Right ventricle myocardium superior (tissue), 1 donor: ENCODE data around the gene PLEKHG5. TPM values are rescaled to one million over a fixed set of nuclear protein-coding genes. Genes with fewer than 3 reads are reported as not detected.
"Not testable (repeated sequence)": the region's sequence is repeated elsewhere in the genome, so short reads cannot be mapped to it uniquely, and the experiment has no call there.

Source experiments
- ATAC-seq: fragments of 200-7000 bp; cut with Tn5 transposase; one replicate; pipeline ENCODE4 v1.9.1; 2020; ENCODE audit warnings: mild to moderate bottlenecking; ENCODE audit not compliant: poor library complexity
- DNase-seq: peaks from one replicate; pipeline ENCODE4 v3.0.0-alpha.2; 2020
- intact Hi-C: fragments of 100-400 bp; cut with DNase I; formaldehyde crosslinking; loops from one replicate; pipeline ENCODE4 v1.11.2; 2022
- total RNA-seq: library from RNA; stranded (reverse); fragmentation: NEBNext Ultra II Directional; extraction: Animal tissue kit (Norgen Biotek cat#: 25700); gene quantifications from one replicate; pipeline ENCODE4 v1.2.1, GENCODE V29; 2021
- donor health status: DM: no; HTN: yes; CAD: no; lungs with severe emphysema.

The PLEKHG5 gene
- total RNA-seq, 1 donor from 2014 or later: 16.8 TPM

DNA sequence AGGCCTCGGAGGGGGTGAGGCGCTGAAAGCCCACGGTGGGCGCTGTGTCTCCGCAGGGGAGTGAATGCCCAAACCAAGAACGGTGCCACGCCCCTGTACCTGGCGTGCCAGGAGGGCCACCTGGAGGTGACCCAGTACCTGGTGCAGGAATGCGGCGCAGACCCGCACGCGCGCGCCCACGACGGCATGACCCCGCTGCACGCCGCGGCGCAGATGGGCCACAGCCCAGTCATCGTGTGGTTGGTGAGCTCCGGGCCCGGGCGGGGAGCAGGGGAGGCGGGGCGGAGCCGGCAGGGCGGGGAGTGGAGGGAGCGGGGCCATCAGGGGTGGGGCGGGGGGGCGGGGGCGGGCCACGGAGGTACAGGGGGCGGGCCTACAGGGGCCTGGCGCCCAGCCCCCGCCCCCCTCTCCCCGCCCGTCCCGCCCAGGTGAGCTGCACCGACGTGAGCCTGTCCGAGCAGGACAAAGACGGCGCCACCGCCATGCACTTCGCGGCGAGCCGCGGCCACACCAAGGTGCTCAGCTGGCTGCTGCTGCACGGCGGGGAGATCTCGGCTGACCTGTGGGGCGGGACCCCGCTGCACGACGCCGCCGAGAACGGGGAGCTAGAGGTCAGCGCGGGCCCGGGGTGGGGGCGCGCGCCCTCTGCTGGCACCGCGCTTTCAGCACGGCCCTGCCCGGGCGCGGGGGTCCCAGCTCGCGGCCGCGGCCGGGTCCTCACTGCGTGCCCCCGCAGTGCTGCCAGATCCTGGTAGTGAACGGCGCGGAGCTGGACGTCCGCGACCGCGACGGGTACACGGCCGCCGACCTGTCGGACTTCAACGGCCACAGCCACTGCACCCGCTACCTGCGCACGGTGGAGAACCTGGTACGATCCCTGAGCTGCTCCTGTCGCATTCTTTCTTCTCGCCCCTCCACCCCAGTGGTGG, 51.0 kb downstream of the PLEKHG5 start:
- intact Hi-C loops: no loop called here
- DNase-seq: no peak
- peak; percentile 31 for ATAC-seq

DNA sequence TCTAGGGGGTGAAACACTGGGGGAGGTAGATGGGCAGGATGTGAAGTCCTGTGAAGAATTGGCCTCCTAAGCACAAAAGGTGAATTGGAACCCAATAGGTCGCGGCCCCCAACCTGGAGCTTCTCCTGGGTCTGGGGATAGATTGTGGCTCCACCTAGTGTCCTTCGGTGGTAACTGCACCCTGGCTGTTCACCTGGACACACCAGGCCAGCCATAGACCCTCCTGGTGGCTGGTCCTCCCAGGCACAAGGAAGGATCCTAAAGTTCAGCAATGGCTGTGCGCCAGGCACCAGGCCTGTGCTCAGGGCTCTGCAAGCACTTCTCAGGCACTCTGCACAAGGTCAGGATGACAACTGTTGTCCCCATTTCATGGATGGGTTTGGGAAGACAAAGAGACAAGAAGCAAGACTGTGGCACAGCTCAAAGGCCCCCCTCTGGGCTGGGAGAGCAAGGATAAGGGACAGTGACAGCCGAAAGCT, 53.4 kb downstream of the PLEKHG5 start:
- intact Hi-C loops: no loop called here
- DNase-seq (no peak), ATAC-seq (peak; percentile 82)

DNA sequence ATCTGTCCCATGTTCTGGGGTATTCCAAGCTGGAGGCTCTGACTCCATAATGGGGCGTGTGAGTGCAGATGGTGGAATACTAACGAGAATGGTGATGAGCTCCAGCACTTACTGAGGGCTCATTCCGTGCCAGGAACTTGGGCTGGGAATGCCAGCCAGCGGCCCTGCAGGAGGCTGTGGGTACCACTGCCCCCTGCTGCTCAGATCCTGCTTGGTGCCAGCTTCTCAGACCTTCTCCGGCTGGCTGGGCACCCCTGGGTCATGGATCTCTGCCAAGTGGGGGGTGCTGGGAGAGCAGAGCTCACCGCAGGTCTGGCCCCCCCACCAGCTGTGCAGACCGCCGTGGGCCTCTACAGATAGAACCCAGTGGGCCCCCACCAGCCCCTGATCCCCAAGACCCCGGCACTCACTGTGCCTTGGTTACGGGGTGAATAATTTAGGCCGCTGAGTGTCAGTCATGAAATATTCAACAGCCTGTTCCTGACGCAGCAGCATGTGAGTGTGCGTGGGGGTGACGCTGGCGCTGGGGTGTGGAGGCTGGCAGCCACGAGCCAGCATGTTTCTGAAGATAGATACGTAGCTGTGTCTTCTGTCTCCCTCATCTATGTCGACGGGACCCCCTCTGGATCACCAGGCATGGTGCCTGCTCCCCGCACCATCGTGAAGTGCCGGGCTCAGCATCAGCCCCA, 54.3 kb downstream of the PLEKHG5 start:
- intact Hi-C loops: not testable (repeated sequence)
- ATAC-seq: peak; percentile 56

DNA sequence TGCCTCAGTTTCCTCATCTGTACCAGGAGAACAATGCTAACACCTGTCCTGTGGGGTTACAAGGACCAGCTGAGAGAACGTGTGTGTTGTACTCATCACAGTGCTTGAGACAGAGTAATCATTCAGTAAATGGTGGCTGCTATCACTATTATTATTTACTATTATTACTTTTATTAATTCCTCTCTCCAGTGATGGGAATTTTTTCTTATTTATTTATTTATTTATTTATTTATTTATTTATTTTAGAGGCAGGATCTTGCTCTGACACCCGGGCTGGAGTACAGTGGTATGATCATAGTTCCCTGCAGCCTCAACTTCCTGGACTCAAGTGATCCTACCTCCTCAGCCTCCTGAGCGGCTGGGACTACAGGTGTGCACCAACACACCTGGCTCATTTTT, 55.2 kb downstream of the PLEKHG5 start:
- DNase-seq, intact Hi-C loops, ATAC-seq: not testable (repeated sequence)

More for the DNA sequence above, 54.3 kb downstream of the PLEKHG5 start:
- DNase-seq: not testable (repeated sequence)

DNA sequence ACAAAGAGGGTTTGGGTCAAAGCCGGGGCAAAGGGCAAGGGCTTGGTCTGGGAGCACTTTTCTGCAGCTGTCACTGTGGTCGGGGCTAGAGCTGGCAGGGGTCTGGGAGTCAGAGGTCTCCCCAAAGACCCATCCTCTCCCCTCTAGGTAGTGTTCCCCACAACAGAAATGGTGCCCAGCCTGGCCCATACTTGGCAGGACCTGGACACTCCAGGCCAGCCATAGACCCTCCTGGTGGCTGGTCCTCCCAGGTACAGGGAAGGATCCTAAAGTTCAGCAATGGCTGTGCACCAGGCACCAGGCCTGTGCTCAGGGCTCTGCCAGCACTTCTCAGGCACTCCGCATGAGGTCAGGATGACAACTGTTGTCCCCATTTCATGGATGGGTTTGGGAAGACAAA, 55.9 kb downstream of the PLEKHG5 start:
- no peak for DNase-seq
- intact Hi-C loops: no loop called here
- ATAC-seq: no peak

DNA sequence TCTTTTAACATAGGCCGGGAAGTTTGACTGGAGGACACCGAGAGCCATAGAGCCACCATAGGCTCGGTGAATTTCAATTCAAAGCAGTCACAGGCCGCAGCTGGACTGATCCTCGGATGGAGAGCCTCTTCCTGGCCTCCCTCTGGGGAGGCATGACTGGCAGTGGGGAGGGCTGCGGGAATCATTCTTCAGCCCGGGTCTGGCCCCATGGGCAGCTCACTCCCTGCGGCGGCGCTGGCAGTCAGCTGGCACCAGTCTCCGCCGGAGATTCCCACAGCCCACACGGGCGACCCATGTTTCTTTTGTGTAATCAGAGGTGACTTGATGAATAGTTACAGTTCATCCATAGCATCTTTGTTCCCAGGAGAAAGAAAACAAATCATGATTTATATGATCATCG, 56.3 kb downstream of the PLEKHG5 start:
- DNase-seq (no peak), ATAC-seq (no peak)
- intact Hi-C loops: no loop called here

DNA sequence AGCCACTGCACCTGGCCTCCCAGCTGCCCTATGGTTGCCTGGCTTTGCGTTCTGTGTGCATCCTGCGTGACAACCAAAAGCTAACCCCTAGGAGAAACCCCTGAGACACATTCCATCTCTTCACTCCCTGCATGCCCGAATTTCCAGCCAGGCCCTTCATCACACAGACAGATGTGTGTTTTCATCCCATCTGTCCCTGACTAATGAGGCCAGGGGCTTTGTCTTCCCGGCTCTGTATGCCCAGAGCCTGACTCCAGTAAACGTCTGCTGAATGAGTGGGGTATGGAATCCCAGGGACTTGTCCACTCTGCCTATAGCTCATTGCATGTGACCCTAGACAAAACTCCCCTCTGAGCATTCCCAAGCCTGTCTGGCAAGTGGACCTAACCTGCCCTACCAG, 57.3 kb downstream of the PLEKHG5 start:
- intact Hi-C loops: no loop called here
- ATAC-seq: no peak
- DNase-seq: no peak

DNA sequence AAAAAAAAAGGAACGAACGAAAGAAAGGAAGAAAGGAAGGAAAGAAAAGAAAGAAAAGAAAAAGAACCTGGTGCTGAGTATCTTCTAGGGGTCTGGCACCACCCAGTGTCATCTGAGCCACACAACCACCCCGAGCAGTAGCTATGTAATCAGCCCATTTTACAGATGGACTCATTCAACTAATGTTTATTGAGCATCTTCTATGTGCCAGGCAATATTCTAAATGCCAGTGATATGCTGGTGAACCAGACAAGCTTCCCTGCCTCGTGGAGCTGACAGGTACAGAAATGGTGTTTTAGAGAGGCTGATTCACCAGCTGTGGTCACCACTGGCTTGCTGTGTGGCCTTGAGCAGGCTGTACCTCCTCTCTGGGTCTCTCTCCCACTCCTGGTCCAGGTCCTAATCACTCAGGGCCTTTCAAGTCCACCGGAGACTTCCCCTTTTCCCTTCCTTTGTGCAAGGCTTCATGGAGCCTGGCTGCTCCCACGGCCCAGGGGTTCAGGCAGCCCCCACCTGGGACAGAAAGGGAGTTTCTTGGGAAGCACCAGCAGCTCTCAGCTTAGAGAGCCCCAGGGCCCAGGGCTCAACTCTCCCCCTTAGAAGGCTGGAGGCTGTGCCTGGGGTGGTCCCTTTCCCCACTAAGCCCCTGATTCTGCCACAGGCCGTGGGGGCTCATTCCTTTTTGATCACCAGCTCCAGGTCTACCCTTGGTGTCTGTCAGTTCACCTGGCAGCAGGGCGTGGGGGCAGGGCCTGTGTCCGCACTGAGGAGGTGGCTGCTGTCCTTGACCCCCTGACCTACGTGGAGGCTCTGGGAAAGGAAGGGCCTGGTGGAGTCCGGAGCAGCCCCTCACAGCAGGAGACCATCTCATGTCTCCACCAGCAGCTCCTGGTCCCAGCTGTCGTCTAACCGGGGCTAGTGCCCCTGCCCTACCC, 59.6 kb downstream of the PLEKHG5 start:
- ATAC-seq, DNase-seq, intact Hi-C loops: not testable (repeated sequence)

DNA sequence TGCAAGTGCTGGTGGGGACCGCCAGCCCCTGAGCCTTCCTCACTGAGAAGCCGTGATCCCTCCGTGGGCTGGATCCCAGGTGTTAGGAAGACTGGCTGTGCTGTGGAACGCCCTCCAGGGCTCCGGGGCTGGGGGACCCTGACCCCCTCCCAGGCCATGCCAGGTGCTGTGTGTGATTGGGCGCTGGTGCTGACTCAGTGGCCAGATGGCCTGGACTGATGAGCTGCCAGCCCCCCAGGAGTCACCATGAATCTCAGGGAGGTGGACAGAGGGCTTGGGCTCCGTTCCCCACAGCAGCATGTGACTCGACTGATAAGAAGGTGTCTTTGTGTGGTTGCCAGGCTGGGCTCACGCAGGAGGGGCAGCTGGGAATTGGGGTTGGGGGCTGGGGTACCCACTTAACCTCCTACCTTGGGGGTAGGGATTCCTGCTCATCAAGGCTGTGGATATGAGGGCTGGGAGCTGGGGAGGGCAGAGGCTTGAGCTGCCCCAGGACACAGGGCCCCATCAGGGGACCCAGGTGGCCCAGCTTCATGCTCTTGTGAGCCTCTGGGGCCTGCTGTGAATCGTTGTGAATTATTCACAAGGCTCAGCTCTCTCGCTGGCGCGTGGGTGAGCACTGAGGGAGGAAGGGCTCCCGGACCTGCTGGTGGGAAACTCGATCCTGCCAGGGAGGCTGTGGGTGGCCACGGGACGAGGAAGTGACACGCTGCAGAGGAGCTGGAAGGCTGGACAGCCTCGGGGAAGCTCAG, 61.6 kb downstream of the PLEKHG5 start:
- DNase-seq, intact Hi-C loops: not testable (repeated sequence)
- ATAC-seq: peak; percentile 21

DNA sequence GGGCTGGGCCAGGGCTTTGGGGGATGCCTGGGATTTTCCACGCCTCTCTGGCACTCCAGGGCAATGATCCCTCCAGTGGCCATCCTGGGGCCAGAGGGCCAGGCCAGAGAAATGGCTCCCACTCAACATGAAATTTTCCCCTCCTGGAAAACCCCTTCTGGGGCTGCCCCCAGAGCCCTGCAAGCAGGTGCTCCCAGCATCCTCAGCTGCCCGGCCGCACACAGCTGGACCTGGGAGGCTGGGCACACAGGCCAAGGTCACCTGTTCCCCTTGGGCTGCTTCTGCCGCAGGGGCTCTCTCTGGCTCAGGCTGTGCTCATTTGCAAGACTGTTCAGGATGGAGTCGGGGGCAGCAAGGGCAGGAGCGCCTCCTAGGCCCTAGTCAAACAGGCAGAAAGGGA, 63.0 kb downstream of the PLEKHG5 start:
- ATAC-seq, DNase-seq, intact Hi-C loops: not testable (repeated sequence)

DNA sequence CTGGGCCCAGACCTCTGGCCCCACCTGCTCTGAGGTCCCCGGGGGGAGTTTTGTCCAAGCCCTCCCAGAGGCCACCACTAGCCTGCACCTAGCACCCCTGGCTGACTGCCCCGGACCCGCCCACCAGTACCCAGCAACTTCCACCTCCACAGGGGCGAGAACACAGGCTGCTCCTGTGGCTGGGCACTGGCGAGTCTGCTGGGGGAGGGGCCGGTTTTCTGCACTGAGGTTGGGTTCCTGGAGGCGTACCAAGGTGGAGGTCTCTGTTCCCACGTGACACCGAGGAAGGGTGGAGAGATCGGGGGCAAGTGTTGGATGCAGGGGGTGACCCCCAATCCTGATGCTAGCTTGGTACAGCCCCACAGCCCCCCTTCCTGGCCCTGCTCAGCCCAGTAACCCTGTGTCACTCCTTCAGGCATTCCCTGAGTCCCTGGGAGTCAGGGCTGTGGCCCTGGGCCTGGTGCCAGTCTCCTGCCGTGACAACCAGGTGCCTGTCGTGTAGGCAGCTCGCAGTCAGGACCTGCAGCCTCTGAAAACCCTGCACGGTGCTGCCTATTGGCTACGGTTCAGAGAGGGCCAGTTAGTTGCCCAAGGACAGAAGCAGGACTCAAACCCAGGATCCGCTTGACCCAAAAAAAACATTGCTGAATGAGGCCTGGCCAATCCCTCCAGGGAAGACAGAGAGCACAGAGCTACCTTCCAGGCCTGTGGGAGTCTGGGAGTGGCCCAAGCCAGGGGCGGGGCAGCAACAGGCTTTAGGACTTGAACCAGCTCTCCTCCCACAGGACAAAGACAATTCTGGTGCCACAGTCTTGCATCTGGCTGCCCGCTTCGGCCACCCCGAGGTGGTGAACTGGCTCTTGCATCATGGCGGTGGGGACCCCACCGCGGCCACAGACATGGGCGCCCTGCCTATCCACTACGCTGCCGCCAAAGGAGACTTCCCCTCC, 63.8 kb downstream of the PLEKHG5 start:
- intact Hi-C loops: no loop called here
- DNase-seq (no peak), ATAC-seq (no peak)

DNA sequence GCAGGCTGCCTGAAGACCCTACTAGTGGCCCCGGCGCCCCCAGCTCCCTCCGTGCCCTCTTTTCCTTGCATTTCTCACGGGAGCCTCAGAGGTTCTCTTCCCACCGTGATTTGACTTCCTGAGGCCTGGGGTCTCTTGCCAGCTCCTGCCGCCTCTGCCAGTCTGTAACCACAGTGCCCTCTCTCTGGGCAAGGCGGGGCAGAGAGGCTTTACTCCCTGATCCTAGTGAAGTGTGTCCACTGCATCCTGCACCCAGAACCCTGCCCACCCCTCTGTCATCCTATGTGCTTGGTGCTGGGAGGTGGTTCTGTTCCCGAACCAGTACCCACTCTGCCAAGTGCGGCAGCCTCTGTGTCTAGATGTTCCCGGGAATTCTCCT, 64.5 kb downstream of the PLEKHG5 start:
- no peak for ATAC-seq

DNA sequence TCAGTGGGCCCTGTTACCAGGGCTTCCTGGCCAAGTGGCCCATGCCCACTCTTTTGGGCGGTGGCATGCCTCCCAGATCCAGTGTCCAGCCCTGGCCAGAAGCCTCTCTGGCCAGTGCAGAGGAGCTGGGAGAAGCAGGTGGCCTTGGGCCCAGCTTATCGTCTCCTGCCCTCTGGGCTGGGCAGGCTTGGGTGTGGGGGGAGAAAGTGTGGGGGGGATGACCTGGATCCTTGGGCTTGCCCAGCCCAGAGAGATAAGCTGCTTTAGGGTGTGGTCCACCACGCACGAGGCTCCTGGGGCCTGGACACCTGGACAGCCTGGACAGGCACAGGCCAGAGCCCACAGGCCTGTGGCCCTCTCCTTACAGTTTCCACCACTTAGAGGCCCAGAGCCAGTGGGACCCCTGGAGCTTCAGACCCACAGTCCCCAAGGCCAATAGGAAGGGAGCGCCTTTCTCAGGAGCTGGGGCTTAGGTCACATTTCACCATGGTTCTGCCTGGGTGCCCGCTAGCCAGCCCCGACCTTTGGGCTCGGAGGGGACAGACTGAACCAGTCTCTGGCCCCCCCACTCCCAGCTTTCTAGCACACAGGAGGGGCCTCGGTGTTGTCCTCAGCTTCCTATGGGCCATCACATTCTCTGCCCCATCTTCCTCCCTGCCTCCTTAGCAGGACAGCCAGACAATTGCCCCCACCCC, 65.0 kb downstream of the PLEKHG5 start:
- DNase-seq (no peak), ATAC-seq (no peak)
- intact Hi-C loops: no loop called here

More for the DNA sequence above, 64.5 kb downstream of the PLEKHG5 start:
- DNase-seq: no peak
- intact Hi-C loops: no loop called here

DNA sequence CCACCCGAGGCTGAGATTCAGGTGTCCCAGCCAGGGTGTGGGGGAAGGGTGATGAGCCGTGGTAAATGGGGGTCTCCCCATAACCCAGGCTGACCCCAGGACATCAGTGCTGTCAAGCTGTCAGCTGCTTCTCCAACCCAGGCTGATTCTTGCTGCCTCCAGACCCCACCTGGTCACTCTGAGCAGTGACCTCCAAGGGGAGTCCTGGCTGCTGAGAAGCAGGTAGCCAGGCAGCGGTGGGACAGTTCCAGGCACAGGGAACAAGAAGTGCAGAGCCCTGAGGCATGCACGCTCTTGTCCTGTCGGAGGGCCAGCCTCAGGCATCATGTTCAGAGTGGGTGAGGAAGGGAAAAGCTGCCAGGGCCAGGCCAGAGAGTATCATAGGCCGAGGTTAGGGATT, 65.8 kb downstream of the PLEKHG5 start:
- intact Hi-C loops: no loop called here
- ATAC-seq: no peak
- no peak for DNase-seq

DNA sequence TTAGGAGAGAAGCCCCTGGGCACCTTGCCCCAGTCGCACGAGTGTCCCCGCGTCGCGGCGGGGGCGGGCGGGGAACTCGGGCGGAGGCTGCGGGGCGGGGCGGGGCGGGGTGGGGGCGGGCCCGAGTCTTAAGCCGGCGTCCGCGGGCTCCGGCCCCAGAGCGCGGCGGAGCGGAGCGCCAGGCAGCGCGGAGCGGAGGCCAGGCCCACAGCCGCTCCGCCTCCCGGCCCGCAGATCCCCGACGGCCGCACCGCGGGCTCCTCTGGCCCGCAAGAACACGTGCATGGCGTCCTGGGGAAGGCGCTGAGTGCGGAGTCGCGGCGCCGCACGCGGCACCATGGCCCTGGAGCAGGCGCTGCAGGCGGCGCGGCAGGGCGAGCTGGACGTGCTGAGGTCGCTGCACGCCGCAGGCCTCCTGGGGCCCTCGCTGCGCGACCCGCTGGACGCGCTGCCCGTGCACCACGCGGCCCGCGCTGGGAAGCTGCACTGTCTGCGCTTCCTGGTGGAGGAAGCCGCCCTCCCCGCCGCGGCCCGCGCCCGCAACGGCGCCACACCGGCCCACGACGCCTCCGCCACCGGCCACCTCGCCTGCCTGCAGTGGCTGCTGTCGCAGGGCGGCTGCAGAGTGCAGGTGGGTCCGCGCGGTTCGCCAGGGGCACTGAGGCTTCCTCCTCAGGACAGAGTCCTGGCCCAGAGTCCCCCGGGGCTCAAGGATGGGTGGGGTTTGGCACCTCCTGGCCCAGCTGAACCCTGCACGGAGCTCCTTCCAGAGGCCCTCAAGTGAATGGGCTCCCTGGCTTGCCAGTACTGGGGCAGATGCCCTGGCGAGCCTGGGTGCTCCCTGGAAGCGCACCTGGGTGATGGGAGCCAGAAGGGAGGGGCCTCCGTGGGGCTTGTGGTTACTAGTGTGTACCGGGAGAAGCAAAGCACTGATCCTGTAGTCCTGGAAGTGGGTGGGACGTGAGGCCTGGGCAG, 66.6 kb downstream of the PLEKHG5 start, which contains the start of gene ESPN:
ESPN (plus strand) TSS at position 158 of the 975 bp plus-strand sequence; CDS start at position 338, 180 bp downstream.
- intact Hi-C loops: no loop called here
- ATAC-seq (peak; percentile 47), DNase-seq (no peak)
